Motor neuron (in vitro differentiated cells): ENCODE results near the gene ZC3H11A. TPM values are rescaled to one million over a fixed set of nuclear protein-coding genes. Genes with fewer than 3 reads are reported as not detected.
A peak's percentile ranks its signal among the peaks of the same experiment; 100 is the strongest.
"Not testable (repeated sequence)": the region's sequence is repeated elsewhere in the genome, so short reads cannot be mapped to it uniquely, and the experiment has no call there.

ENCODE experiments used
- ATAC-seq, 8 experiments: fragments of 200-7000 bp; cut with Tn5 transposase; replicated peaks in 6 of 8; 2 replicates each; pipeline ENCODE4 v1.8.0; 2021; ENCODE audit warnings: mild to moderate bottlenecking in 8 of 8, moderate library complexity in 8 of 8
- H3K27ac ChIP-seq, 2 donors: fragments of 250-450 bp; sonication (Bioruptor Pico); 2 replicates each; pipeline ENCODE4 v1.9.0; 2021; ENCODE audit warnings: antibody characterized with exemption in 2 of 2, mild to moderate bottlenecking in 2 of 2, moderate library complexity in 1 of 2
- H3K4me1 ChIP-seq, 2 donors: fragments of 250-450 bp; sonication (Bioruptor Pico); replicated peaks in 1 of 2; 2 replicates each; pipeline ENCODE4 v1.6.1; 2021; ENCODE audit warnings: antibody characterized with exemption in 2 of 2, mild to moderate bottlenecking in 2 of 2, moderate library complexity in 1 of 2
- H3K4me3 ChIP-seq, 5 donors: fragments of 250-450 bp; sonication (Bioruptor Pico); 2 replicates each; pipeline ENCODE4 v1.9.0; 2021; ENCODE audit warnings: antibody characterized with exemption in 5 of 5, mild to moderate bottlenecking in 5 of 5, moderate library complexity in 4 of 5
- WGBS, 10 experiments: fragments of 450-650 bp; shearing (Covaris generic); methylation state at CpG; one replicate each; pipeline ENCODE4 v1.0.0; 2022; 5-methylcytosine and 5-hydroxymethylcytosine counted together
- in situ Hi-C, 9 experiments: fragments of 400-800 bp; cut with MboI; loops; one replicate each; pipeline ENCODE4 v1.15.0; 2021; ENCODE audit warnings: low sequenced_read_pairs in 9 of 9, low pct_unique_long_range_greater_than_20kb in 2 of 9; ENCODE audit not compliant: unreplicated experiment in 9 of 9
- total RNA-seq, 8 experiments: library from RNA; unstranded; fragments of 300-600 nt; gene quantifications; 2 replicates each; pipeline versions ENCODE4 v1.2.3 to v1.2.4, GENCODE V29; 2022

ZC3H11A gene
- total RNA-seq, 8 experiments from 2014 or later, result 68.4 to 202 (median 95.6) TPM

- in situ Hi-C loops, result no loop called here
- Histone ChIP-seq H3K4me1 (no peaks in the 10 kb centered on the region), H3K4me3 (no peak overlapping the region), H3K27ac (no peak overlapping the region)
- WGBS, 10 experiments, result 80 to 100% (median 91%) methylated on average over 2 to 5 of the region's 5 CpGs
- ATAC-seq, result no peak
Measured at GRCh38 chr1:203828002-203828401, 32.6 kb downstream of the ZC3H11A start.

- in situ Hi-C loops, result no loop called here
- WGBS, 10 experiments, result 13 to 100% (median 74%) methylated on average over 1 of the region's 1 CpG
- Histone ChIP-seq H3K4me3 (no peak overlapping the region), H3K4me1 (no peaks in the 10 kb centered on the region), H3K27ac (no peak overlapping the region)
- no peak for ATAC-seq
Measured at GRCh38 chr1:203828503-203828902, 33.1 kb downstream of the ZC3H11A start.

- 0 to 100% (median 91%) methylated on average over 1 to 5 of the region's 5 CpGs; no CpG with 5 or more reads in 3 of the 10 experiments for WGBS, 10 experiments
- H3K27ac ChIP-seq, H3K4me1 ChIP-seq, in situ Hi-C loops, ATAC-seq, H3K4me3 ChIP-seq: not testable (repeated sequence)
Measured at GRCh38 chr1:203829247-203829646, 33.8 kb downstream of the ZC3H11A start.

GRCh38 chr1:203835476-203835875 lies 40.1 kb downstream of the ZC3H11A start:
- Histone ChIP-seq H3K4me3 (no peak overlapping the region), H3K27ac (no peak overlapping the region), H3K4me1 (no peaks in the 10 kb centered on the region)
- no peak for ATAC-seq
- 93 to 100% (median 100%) methylated on average over 1 to 3 of the region's 3 CpGs for WGBS, 10 experiments
- in situ Hi-C loops, result no loop called here

- WGBS, 10 experiments, result 46 to 100% (median 93%) methylated on average over 1 to 5 of the region's 5 CpGs
- H3K27ac ChIP-seq, result no peak overlapping the region
- no peak overlapping the region for H3K4me3 ChIP-seq
- in situ Hi-C loops, result no loop called here
- ATAC-seq, result peak in 3 of 8 experiments; percentile 15 to 68 (median 66)
- no peaks in the 10 kb centered on the region for H3K4me1 ChIP-seq
Measured at GRCh38 chr1:203839081-203839480, 43.7 kb downstream of the ZC3H11A start.

- Histone ChIP-seq H3K4me1 (no peaks in the 10 kb centered on the region), H3K27ac (no peak overlapping the region), H3K4me3 (no peak overlapping the region)
- WGBS, 10 experiments, result 90 to 100% (median 100%) methylated on average over 1 to 4 of the region's 4 CpGs
- no peak for ATAC-seq
- in situ Hi-C loops, result no loop called here
Measured at GRCh38 chr1:203840208-203840808, 44.9 kb downstream of the ZC3H11A start.

GRCh38 chr1:203842559-203842876 lies 47.1 kb downstream of the ZC3H11A start:
- WGBS, 10 experiments, result 25 to 100% (median 100%) methylated on average over 1 of the region's 2 CpGs; no CpG with 5 or more reads in 2 of the 10 experiments
- Histone ChIP-seq H3K4me3 (no peak overlapping the region), H3K4me1 (no peaks in the 10 kb centered on the region), H3K27ac (no peak overlapping the region)
- no peak for ATAC-seq
- in situ Hi-C loops, result no loop called here

- Histone ChIP-seq H3K4me1 (no peaks in the 10 kb centered on the region), H3K4me3 (no peak overlapping the region), H3K27ac (no peak overlapping the region)
- 0 to 100% (median 64%) methylated on average over 1 of the region's 1 CpG; no CpG with 5 or more reads in 1 of the 10 experiments for WGBS, 10 experiments
- in situ Hi-C loops, result no loop called here
- peak in 4 of 8 experiments; percentile 58 to 97 (median 96) for ATAC-seq
Measured at GRCh38 chr1:203843435-203843834, 48.0 kb downstream of the ZC3H11A start.

Other genes starting within 250 kb of the ZC3H11A start
- gene ATP2B4, start 168.8 kb upstream of the ZC3H11A start, total RNA-seq, result 10 to 100 TPM; 19.7 to 53.0 (median 32.0) TPM
- under 1 TPM in 7 of 8 experiments, not detected in 1; 0.05 to 0.56 (median 0.14) TPM for gene LAX1, start 30.4 kb upstream of the ZC3H11A start, total RNA-seq
- gene ZBED6, start within 50 bp of the ZC3H11A start, total RNA-seq, result 10 to 100 TPM in 7 of 8 experiments, 1 to 10 TPM in 1; 8.3 to 57.4 (median 13.5) TPM
- gene SNRPE, start 66.0 kb downstream of the ZC3H11A start, total RNA-seq, result 100 to 1,000 TPM; 104 to 392 (median 191) TPM